Spleen (tissue), 7 donors: Measurements from ENCODE around the gene ABI2.

ENCODE experiments used
- POLR2A ChIP-seq, 3 donors: fragments of 450-650 bp; IDR thresholded peaks; one replicate each; pipeline ENCODE4 v1.5.1; 2017; ENCODE audit warnings: antibody characterized with exemption in 3 of 3, mild to moderate bottlenecking in 1 of 3
- POLR2AphosphoS5 ChIP-seq, 3 donors: sonication (generic); formaldehyde crosslinking; IDR thresholded peaks; one replicate each; pipeline ENCODE4 v1.5.1; 2017; ENCODE audit warnings: antibody characterized with exemption in 3 of 3
- TF ChIP-seq, protein P1 (sequence below), 11 experiments: fragments of 200-600 bp in 7 of 11; fragments of 450-650 bp in 4 of 11; sonication (generic) in 4 of 11; IDR thresholded peaks in 8 of 11; conservative IDR thresholded peaks in 3 of 11; 1 replicate in 7 of 11; 2 replicates in 4 of 11; pipeline versions ENCODE4 v1.4.0 to v1.8.0; 2016 to 2021; ENCODE audit warnings: antibody characterized with exemption in 11 of 11, inconsistent platforms in 4 of 11, mild to moderate bottlenecking in 1 of 11
- donor health status: DM: no; HTN: no; CAD: no; lungs with moderate emphysema.
- donor health status: DM: no; HTN: no; CAD: no.
- donor health status: DM: no; HTN: no; CAD: no.

DNA sequence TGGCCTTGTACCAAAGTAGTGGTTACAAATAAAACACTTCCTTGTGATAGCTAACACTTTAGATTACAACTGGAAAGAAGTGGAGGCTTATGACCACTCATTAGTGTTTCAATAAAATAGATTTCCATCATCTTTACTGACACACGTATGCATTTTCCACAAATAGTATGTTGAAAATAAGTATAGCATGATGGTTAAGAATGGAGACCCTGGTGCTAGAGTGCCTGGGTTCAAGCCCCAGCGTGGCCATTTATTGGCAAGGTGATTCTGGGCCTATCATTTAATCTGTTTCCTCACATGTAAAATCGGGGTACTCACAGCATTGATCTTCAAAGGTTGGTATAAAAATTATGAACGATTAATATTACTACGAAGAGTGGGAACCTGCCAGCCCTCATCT is 152.4 kb downstream of the ABI2 start:
- TF ChIP-seq, protein P1, sequence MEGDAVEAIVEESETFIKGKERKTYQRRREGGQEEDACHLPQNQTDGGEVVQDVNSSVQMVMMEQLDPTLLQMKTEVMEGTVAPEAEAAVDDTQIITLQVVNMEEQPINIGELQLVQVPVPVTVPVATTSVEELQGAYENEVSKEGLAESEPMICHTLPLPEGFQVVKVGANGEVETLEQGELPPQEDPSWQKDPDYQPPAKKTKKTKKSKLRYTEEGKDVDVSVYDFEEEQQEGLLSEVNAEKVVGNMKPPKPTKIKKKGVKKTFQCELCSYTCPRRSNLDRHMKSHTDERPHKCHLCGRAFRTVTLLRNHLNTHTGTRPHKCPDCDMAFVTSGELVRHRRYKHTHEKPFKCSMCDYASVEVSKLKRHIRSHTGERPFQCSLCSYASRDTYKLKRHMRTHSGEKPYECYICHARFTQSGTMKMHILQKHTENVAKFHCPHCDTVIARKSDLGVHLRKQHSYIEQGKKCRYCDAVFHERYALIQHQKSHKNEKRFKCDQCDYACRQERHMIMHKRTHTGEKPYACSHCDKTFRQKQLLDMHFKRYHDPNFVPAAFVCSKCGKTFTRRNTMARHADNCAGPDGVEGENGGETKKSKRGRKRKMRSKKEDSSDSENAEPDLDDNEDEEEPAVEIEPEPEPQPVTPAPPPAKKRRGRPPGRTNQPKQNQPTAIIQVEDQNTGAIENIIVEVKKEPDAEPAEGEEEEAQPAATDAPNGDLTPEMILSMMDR (IDR thresholded peaks at IDR 0.05 in 8 of 11, conservative IDR thresholded peaks at IDR 0.05 in 3 of 11), result no peak
- TF ChIP-seq POLR2A (IDR thresholded peaks at IDR 0.05), result no peak
- no peak for TF ChIP-seq POLR2AphosphoS5 (IDR thresholded peaks at IDR 0.05)
